CD14-positive monocyte (primary cell): ENCODE measurements around the gene JARID2. TPM values are rescaled to one million over a fixed set of nuclear protein-coding genes. Genes with fewer than 3 reads are reported as not detected.
A peak's percentile ranks its signal among the peaks of the same experiment; 100 is the strongest.

Experiments
- DNase-seq, 3 donors: peaks; one replicate each; pipeline ENCODE4 v3.0.0-alpha.2; 2011 to 2022
- H2AFZ ChIP-seq: 2 replicates; pipeline ENCODE4 v1.6.0; 2012; ENCODE audit warnings: mild to moderate bottlenecking, low read depth, low read length, inconsistent platforms; ENCODE audit not compliant: insufficient read depth, poor library complexity, severe bottlenecking
- H3K27ac ChIP-seq, 2 donors: 1 replicate in 1 of 2; 2 replicates in 1 of 2; pipeline ENCODE4 v1.5.1; 2012 to 2013; ENCODE audit warnings: low read length in 2 of 2, control low read depth in 1 of 2, inconsistent platforms in 1 of 2, low read depth in 1 of 2, mild to moderate bottlenecking in 1 of 2
- H3K27me3 ChIP-seq, 2 donors: one replicate each; pipeline versions ENCODE4 v1.6.0 to v1.6.1; 2011 to 2013; ENCODE audit warnings: low read length in 2 of 2; ENCODE audit not compliant: control insufficient read depth in 2 of 2, insufficient read depth in 2 of 2
- H3K36me3 ChIP-seq, 2 donors: replicated peaks in 1 of 2; 1 replicate in 1 of 2; 2 replicates in 1 of 2; pipeline versions ENCODE4 v1.5.1 to v1.6.1; 2012 to 2013; ENCODE audit warnings: low read length in 2 of 2, control low read depth in 1 of 2, inconsistent platforms in 1 of 2, mild to moderate bottlenecking in 1 of 2; ENCODE audit not compliant: insufficient read depth in 2 of 2, control insufficient read depth in 1 of 2
- H3K4me1 ChIP-seq, 2 donors: 1 replicate in 1 of 2; 2 replicates in 1 of 2; pipeline versions ENCODE4 v1.5.1 to v1.6.1; 2012 to 2013; ENCODE audit warnings: low read length in 2 of 2, control low read depth in 1 of 2, inconsistent platforms in 1 of 2, mild to moderate bottlenecking in 1 of 2, moderate library complexity in 1 of 2; ENCODE audit not compliant: insufficient read depth in 2 of 2, control insufficient read depth in 1 of 2
- H3K4me2 ChIP-seq: replicated peaks from 2 replicates; pipeline ENCODE3; 2012; ENCODE audit warnings: low read length, moderate library complexity, mild to moderate bottlenecking; ENCODE audit not compliant: poor library complexity, severe bottlenecking; ENCODE audit errors: extremely low read depth
- H3K4me3 ChIP-seq, 3 experiments: fragments of 200-600 bp in 1 of 3; sonication (generic) in 1 of 3; replicated peaks in 1 of 3; 1 replicate in 2 of 3; 2 replicates in 1 of 3; pipeline ENCODE4 v1.5.1; 2011 to 2013; ENCODE audit warnings: low read length in 3 of 3, mild to moderate bottlenecking in 3 of 3, control low read depth in 2 of 3, low read depth in 2 of 3, inconsistent platforms in 1 of 3, moderate library complexity in 1 of 3
- H3K79me2 ChIP-seq: 2 replicates; pipeline ENCODE4 v1.6.0; 2012; ENCODE audit warnings: mild to moderate bottlenecking, control low read depth, inconsistent platforms, low read length, moderate library complexity; ENCODE audit not compliant: insufficient read depth
- H3K9ac ChIP-seq: 2 replicates; pipeline ENCODE4 v1.6.0; 2017; ENCODE audit warnings: low read length, mild to moderate bottlenecking; ENCODE audit not compliant: insufficient read depth, poor library complexity, severe bottlenecking
- H3K9me3 ChIP-seq, 2 donors: replicated peaks in 1 of 2; 1 replicate in 1 of 2; 2 replicates in 1 of 2; pipeline versions ENCODE4 v1.5.1 to v1.6.1; 2012 to 2013; ENCODE audit warnings: low read length in 2 of 2, control low read depth in 1 of 2; ENCODE audit not compliant: control insufficient read depth in 1 of 2, insufficient read depth in 1 of 2
- H4K20me1 ChIP-seq: 2 replicates; pipeline ENCODE4 v1.6.0; 2012; ENCODE audit warnings: mild to moderate bottlenecking, low read length, control low read depth, moderate library complexity; ENCODE audit not compliant: insufficient read depth
- H3K27ac Mint-ChIP-seq, 7 donors: one replicate each; pipeline ENCODE4 v1.8.0; 2020; ENCODE audit warnings: mild to moderate bottlenecking in 7 of 7, mixed read lengths in 7 of 7, moderate library complexity in 6 of 7, inconsistent platforms in 2 of 7
- H3K27me3 Mint-ChIP-seq, 3 donors: one replicate each; pipeline ENCODE4 v1.8.0; 2021 to 2022; ENCODE audit warnings: low read depth in 3 of 3, mild to moderate bottlenecking in 3 of 3, mixed read lengths in 3 of 3, moderate library complexity in 3 of 3, inconsistent platforms in 1 of 3
- H3K36me3 Mint-ChIP-seq, 2 donors: one replicate each; pipeline ENCODE4 v1.8.0; 2020; ENCODE audit warnings: mixed read lengths in 2 of 2, inconsistent platforms in 1 of 2, mild to moderate bottlenecking in 1 of 2
- H3K4me1 Mint-ChIP-seq: one replicate; pipeline ENCODE4 v1.8.0; 2020; ENCODE audit warnings: mild to moderate bottlenecking, mixed read lengths
- H3K4me3 Mint-ChIP-seq, 2 donors: one replicate each; pipeline ENCODE4 v1.8.0; 2020; ENCODE audit warnings: mild to moderate bottlenecking in 2 of 2, mixed read lengths in 2 of 2, moderate library complexity in 1 of 2
- H3K9me3 Mint-ChIP-seq, 7 donors: one replicate each; pipeline ENCODE4 v1.8.0; 2020 to 2022; ENCODE audit warnings: mixed read lengths in 7 of 7, mild to moderate bottlenecking in 6 of 7, moderate library complexity in 6 of 7, inconsistent platforms in 2 of 7
- CTCF ChIP-seq: fragments of 200-600 bp; IDR thresholded peaks from one replicate; pipeline ENCODE4 v1.8.0; 2022; ENCODE audit warnings: antibody characterized with exemption, mild to moderate bottlenecking
- WGBS: methylation state at CpG from one replicate; pipeline ENCODE4 v1.1.5; 2013; ENCODE audit warnings: missing lambda C conversion rate; ENCODE audit not compliant: insufficient coverage; 5-methylcytosine and 5-hydroxymethylcytosine counted together
- intact Hi-C, 2 donors: fragments of 100-400 bp; cut with micrococcal nuclease; formaldehyde crosslinking; loops; one replicate each; pipeline versions ENCODE4 v1.15.0 to v1.15.1; 2023
- polyA plus RNA-seq, 3 donors: library from polyadenylated mRNA; depleted of rRNA in 1 of 3; unstranded in 2 of 3; stranded (reverse) in 1 of 3; fragments of 300-500 nt in 2 of 3; fragments of >200 nt in 1 of 3; fragmentation: Illumina TruSeq in 2 of 3; gene quantifications; 1 replicate in 2 of 3; 2 replicates in 1 of 3; pipeline ENCODE4 v1.2.3, GENCODE V29; 2012 to 2021

JARID2 gene
- polyA plus RNA-seq, 3 donors = 6.8 to 17.5 (median 12.5) TPM

- peaks cover 39 to 47% of the 10 kb centered on the region in 2 donors for H3K36me3 Mint-ChIP-seq
- H2AFZ ChIP-seq = no peak overlapping the region
- peak in 2 of 3 donors; percentile 35 to 65 for DNase-seq
- peaks cover 70 to 89% of the 10 kb centered on the region in 2 donors for H3K4me1 ChIP-seq
- no peaks in the 10 kb centered on the region for H3K9me3 ChIP-seq
- H3K27ac Mint-ChIP-seq = peak overlapping the region; percentile 72 to 90 (median 87)
- peak overlapping the region; percentile 65 for H3K4me2 ChIP-seq
- H3K27me3 ChIP-seq = no peaks in the 10 kb centered on the region
- peak overlapping the region; percentile 46 to 73 for H3K27ac ChIP-seq
- H3K36me3 ChIP-seq = peaks cover 0 to 4% of the 10 kb centered on the region in 2 donors
- intact Hi-C loops = no loop called here
- peaks cover 93% of the 10 kb centered on the region for H3K4me1 Mint-ChIP-seq
- peaks cover 100% of the 10 kb centered on the region for H4K20me1 ChIP-seq
- no peaks in the 10 kb centered on the region for H3K9me3 Mint-ChIP-seq
- peaks cover 100% of the 10 kb centered on the region for H3K79me2 ChIP-seq
- H3K9ac ChIP-seq = no peak overlapping the region
- TF ChIP-seq CTCF = no peak
- WGBS = 37% methylated on average over 5 of the region's 7 CpGs
- H3K4me3 Mint-ChIP-seq = peak overlapping the region; percentile 70 to 72
- H3K4me3 ChIP-seq = peak overlapping the region in 1 of 3 experiments; percentile 66
- H3K27me3 Mint-ChIP-seq = peaks cover 0 to 3% (median 0%) of the 10 kb centered on the region in 3 donors
Measured at GRCh38 chr6:15264902-15265761, 19.3 kb downstream of the JARID2 start.

- peak overlapping the region; percentile 46 to 73 for H3K27ac ChIP-seq
- Mint-ChIP-seq H3K27me3 (peaks cover 0 to 3% (median 0%) of the 10 kb centered on the region in 3 donors), H3K27ac (peak overlapping the region; percentile 72 to 90 (median 87)), H3K4me3 (peak overlapping the region; percentile 70 to 72), H3K9me3 (no peaks in the 10 kb centered on the region), H3K4me1 (peaks cover 93% of the 10 kb centered on the region), H3K36me3 (peaks cover 39 to 45% of the 10 kb centered on the region in 2 donors)
- H3K27me3 ChIP-seq = no peaks in the 10 kb centered on the region
- peaks cover 64 to 83% of the 10 kb centered on the region in 2 donors for H3K4me1 ChIP-seq
- intact Hi-C loops = no loop called here
- peaks cover 100% of the 10 kb centered on the region for H3K79me2 ChIP-seq
- H4K20me1 ChIP-seq = peaks cover 100% of the 10 kb centered on the region
- H3K36me3 ChIP-seq = peaks cover 0 to 4% of the 10 kb centered on the region in 2 donors
- WGBS = no CpG with 5 or more reads among the region's 5 CpGs
- H3K4me3 ChIP-seq = peak overlapping the region in 2 of 3 experiments; percentile 4 to 66
- H2AFZ ChIP-seq = no peak overlapping the region
- H3K9ac ChIP-seq = peak overlapping the region; percentile 20
- peak in 1 of 3 donors; percentile 11 for DNase-seq
- no peaks in the 10 kb centered on the region for H3K9me3 ChIP-seq
- no peak for TF ChIP-seq CTCF
- peak overlapping the region; percentile 65 for H3K4me2 ChIP-seq
Measured at GRCh38 chr6:15265787-15266186, 19.9 kb downstream of the JARID2 start.
